Tibial nerve (tissue), 4 donors: ENCODE results near the gene TTC28. TPM values are rescaled to one million over a fixed set of nuclear protein-coding genes. Genes with fewer than 3 reads are reported as not detected.

Experiments
- DNase-seq, 2 donors: peaks; one replicate each; pipeline ENCODE4 v3.0.0-alpha.2; 2019; ENCODE audit warnings: low spot score in 2 of 2
- H3K27ac ChIP-seq, 4 donors: fragments of 200-600 bp; sonication (generic) in 3 of 4; one replicate each; pipeline ENCODE4 v1.5.1; 2017 to 2019; ENCODE audit warnings: mild to moderate bottlenecking in 1 of 4
- H3K27me3 ChIP-seq, 2 donors: fragments of 200-600 bp; sonication (generic) in 1 of 2; one replicate each; pipeline versions ENCODE4 v1.5.1 to v1.6.0; 2017 to 2019
- H3K36me3 ChIP-seq, 3 donors: fragments of 200-600 bp; sonication (generic); one replicate each; pipeline ENCODE4 v1.5.1; 2018 to 2019
- H3K4me1 ChIP-seq, 4 donors: fragments of 200-600 bp; sonication (generic) in 3 of 4; one replicate each; pipeline ENCODE4 v1.5.1; 2017 to 2019
- H3K4me3 ChIP-seq, 4 donors: fragments of 200-600 bp; sonication (generic) in 3 of 4; one replicate each; pipeline ENCODE4 v1.5.1; 2017 to 2019; ENCODE audit warnings: mild to moderate bottlenecking in 1 of 4, moderate library complexity in 1 of 4
- H3K9me3 ChIP-seq, 4 donors: fragments of 200-600 bp; sonication (generic) in 3 of 4; one replicate each; pipeline ENCODE4 v1.5.1; 2017 to 2019
- EP300 ChIP-seq, 2 donors: sonication (generic); formaldehyde crosslinking; IDR thresholded peaks; one replicate each; pipeline ENCODE4 v1.6.1; 2017; ENCODE audit warnings: antibody characterized with exemption in 2 of 2, mild to moderate bottlenecking in 1 of 2
- POLR2A ChIP-seq, 2 donors: fragments of 450-650 bp; IDR thresholded peaks; one replicate each; pipeline ENCODE4 v1.6.1; 2017; ENCODE audit warnings: antibody characterized with exemption in 2 of 2, mild to moderate bottlenecking in 2 of 2, moderate library complexity in 2 of 2
- WGBS, 2 donors: methylation state at CpG; one replicate each; pipeline ENCODE4 v1.1.5; 2018; 5-methylcytosine and 5-hydroxymethylcytosine counted together
- total RNA-seq, 4 donors: library from RNA; depleted of rRNA; stranded (reverse); fragments of >200 nt; gene quantifications; one replicate each; pipeline ENCODE4 v1.1.0, GENCODE V29; 2016
- TF ChIP-seq, protein P1 (sequence below), 5 experiments: fragments of 200-600 bp in 3 of 5; fragments of 450-650 bp in 2 of 5; sonication (generic) in 3 of 5; IDR thresholded peaks; one replicate each; pipeline ENCODE4 v1.5.1; 2016 to 2019; ENCODE audit warnings: antibody characterized with exemption in 5 of 5, mild to moderate bottlenecking in 3 of 5, moderate library complexity in 2 of 5

The TTC28 gene
- total RNA-seq, 4 donors from 2014 or later: 83.9 to 177 (median 128) TPM

- 91 to 98% methylated on average over 3 of the region's 3 CpGs for WGBS, 2 donors
- no peak for DNase-seq
- no peaks in the 10 kb centered on the region for H3K9me3 ChIP-seq
- no peak overlapping the region for H3K4me3 ChIP-seq
- peaks cover 0 to 6% (median 0%) of the 10 kb centered on the region in 3 donors for H3K36me3 ChIP-seq
- H3K27me3 ChIP-seq: no peaks in the 10 kb centered on the region
- H3K27ac ChIP-seq: no peak overlapping the region
- no peaks in the 10 kb centered on the region for H3K4me1 ChIP-seq
- TF ChIP-seq EP300 (IDR thresholded peaks at IDR 0.05) (no peak), POLR2A (IDR thresholded peaks at IDR 0.05) (no peak)
- TF ChIP-seq, protein P1, sequence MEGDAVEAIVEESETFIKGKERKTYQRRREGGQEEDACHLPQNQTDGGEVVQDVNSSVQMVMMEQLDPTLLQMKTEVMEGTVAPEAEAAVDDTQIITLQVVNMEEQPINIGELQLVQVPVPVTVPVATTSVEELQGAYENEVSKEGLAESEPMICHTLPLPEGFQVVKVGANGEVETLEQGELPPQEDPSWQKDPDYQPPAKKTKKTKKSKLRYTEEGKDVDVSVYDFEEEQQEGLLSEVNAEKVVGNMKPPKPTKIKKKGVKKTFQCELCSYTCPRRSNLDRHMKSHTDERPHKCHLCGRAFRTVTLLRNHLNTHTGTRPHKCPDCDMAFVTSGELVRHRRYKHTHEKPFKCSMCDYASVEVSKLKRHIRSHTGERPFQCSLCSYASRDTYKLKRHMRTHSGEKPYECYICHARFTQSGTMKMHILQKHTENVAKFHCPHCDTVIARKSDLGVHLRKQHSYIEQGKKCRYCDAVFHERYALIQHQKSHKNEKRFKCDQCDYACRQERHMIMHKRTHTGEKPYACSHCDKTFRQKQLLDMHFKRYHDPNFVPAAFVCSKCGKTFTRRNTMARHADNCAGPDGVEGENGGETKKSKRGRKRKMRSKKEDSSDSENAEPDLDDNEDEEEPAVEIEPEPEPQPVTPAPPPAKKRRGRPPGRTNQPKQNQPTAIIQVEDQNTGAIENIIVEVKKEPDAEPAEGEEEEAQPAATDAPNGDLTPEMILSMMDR (IDR thresholded peaks at IDR 0.05): no peak
These were observed 32.4 kb downstream of the TTC28 start for GRCh38 chr22:28647216-28647615.

GRCh38 chr22:28639321-28639720, 40.3 kb downstream of the TTC28 start:
- no peaks in the 10 kb centered on the region for H3K9me3 ChIP-seq
- no peak overlapping the region for H3K4me3 ChIP-seq
- 100% methylated on average over 2 of the region's 2 CpGs for WGBS, 2 donors
- DNase-seq: no peak
- no peak overlapping the region for H3K27ac ChIP-seq
- peaks cover 0 to 6% (median 0%) of the 10 kb centered on the region in 3 donors for H3K36me3 ChIP-seq
- no peaks in the 10 kb centered on the region for H3K27me3 ChIP-seq
- TF ChIP-seq, protein P1 (IDR thresholded peaks at IDR 0.05): no peak
- no peak for TF ChIP-seq POLR2A (IDR thresholded peaks at IDR 0.05)
- TF ChIP-seq EP300 (IDR thresholded peaks at IDR 0.05): no peak
- H3K4me1 ChIP-seq: no peaks in the 10 kb centered on the region

- Histone ChIP-seq H3K36me3 (peaks cover 0 to 6% (median 0%) of the 10 kb centered on the region in 3 donors), H3K4me3 (no peak overlapping the region), H3K4me1 (no peaks in the 10 kb centered on the region), H3K27ac (no peak overlapping the region), H3K27me3 (no peaks in the 10 kb centered on the region), H3K9me3 (no peaks in the 10 kb centered on the region)
- DNase-seq: no peak
- WGBS, 2 donors: 91 to 92% methylated on average over 8 of the region's 8 CpGs
- TF ChIP-seq EP300 (IDR thresholded peaks at IDR 0.05) (no peak), POLR2A (IDR thresholded peaks at IDR 0.05) (no peak)
- TF ChIP-seq, protein P1 (IDR thresholded peaks at IDR 0.05): no peak
These were observed 42.4 kb downstream of the TTC28 start for GRCh38 chr22:28637225-28637624.

DNA sequence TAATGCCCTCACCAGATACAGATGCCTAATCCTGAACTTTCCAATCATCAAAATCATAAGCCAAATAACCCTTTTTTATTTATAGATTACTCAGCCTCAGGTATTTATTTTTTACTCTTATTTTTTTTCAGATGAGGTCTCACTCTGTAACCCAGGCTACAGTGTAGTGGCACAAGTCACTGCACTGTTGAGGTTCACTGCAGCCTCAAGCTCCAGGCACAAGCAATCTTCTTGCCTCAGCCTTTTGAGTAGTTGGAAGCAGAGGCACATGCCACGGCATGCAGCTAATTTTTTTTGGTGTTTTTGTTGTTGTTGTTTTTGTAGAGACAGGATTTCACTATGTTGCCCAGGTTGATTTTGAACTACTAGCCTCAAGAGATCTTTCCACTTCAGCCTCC, 49.5 kb downstream of the TTC28 start:
- H3K4me1 ChIP-seq: no peaks in the 10 kb centered on the region
- no peak overlapping the region for H3K27ac ChIP-seq
- no peak for TF ChIP-seq POLR2A (IDR thresholded peaks at IDR 0.05)
- H3K4me3 ChIP-seq: no peak overlapping the region
- H3K9me3 ChIP-seq: no peaks in the 10 kb centered on the region
- H3K36me3 ChIP-seq: peaks cover 0 to 7% (median 0%) of the 10 kb centered on the region in 3 donors
- no peaks in the 10 kb centered on the region for H3K27me3 ChIP-seq
- no peak for DNase-seq
- 52 to 63% methylated on average over 1 of the region's 1 CpG for WGBS, 2 donors

DNA sequence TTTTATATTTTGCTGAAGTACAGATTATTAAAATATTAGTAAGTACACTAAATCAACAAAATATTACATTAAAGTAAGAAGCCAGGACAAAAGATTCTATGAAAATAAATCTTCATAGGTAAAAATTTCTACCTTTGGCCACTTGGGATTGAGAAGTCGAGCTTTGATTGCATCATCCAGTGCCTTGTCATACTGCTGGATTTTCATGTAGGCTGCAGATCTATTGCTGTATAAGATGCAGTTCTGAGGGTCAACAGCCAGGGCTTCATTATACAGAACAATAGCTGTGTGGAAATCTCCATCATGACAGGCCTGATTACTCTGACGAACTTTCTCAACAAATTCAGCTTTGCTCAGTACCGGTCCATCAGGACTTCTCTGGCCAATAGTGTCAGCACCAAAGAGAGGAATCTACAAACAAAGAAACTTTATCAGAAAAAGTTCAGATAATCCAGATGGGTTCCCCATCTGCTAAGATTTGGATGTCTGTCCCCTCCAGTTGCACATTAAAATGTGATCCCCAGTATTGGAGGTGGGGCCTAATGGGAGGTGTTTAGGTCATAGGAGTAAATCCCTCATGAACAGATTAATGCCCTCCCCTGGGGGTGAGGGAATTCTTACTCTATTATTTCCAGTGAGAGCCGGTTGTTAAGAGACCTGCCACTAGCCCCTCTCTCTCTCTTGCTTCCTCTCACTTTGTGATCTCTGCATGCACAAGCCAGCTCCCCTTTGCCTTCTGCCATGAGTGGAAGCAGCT, 50.0 kb downstream of the TTC28 start:
- Histone ChIP-seq H3K4me3 (no peak overlapping the region), H3K27ac (no peak overlapping the region), H3K36me3 (peaks cover 0 to 7% (median 0%) of the 10 kb centered on the region in 3 donors), H3K27me3 (no peaks in the 10 kb centered on the region), H3K4me1 (no peaks in the 10 kb centered on the region), H3K9me3 (no peaks in the 10 kb centered on the region)
- TF ChIP-seq EP300 (IDR thresholded peaks at IDR 0.05) (no peak), POLR2A (IDR thresholded peaks at IDR 0.05) (no peak)
- TF ChIP-seq, protein P1 (IDR thresholded peaks at IDR 0.05): no peak
- WGBS, 2 donors: 43 to 48% methylated on average over 4 of the region's 4 CpGs
- DNase-seq: no peak
